A673 (cell line): ENCODE data around the gene TMSB4Y. TPM values are rescaled to one million over a fixed set of nuclear protein-coding genes. Genes with fewer than 3 reads are reported as not detected.

Source experiments
- BruUV-seq: library from RNA; stranded (reverse); fragments of 400-500 nt; replicated peaks from 2 replicates; lab custom pipeline; 2021; lab: Mats Ljungman, UMichigan
- CTCF ChIA-PET: fragments of 300-600 bp; sonication (Branson Sonifier 250); formaldehyde crosslinking; loops from one replicate; lab custom pipeline; 2022; ENCODE audit warnings: antibody characterized with exemption; lab: Charles Lee
- POLR2A ChIA-PET: fragments of 300-600 bp; sonication (Branson Sonifier 250); formaldehyde crosslinking; loops from one replicate; lab custom pipeline; 2022; ENCODE audit warnings: antibody characterized with exemption; ENCODE audit not compliant: low non-redundant PET; lab: Charles Lee
- DNase-seq: peaks from one replicate; pipeline ENCODE4 v3.0.0-alpha.2; 2015; ENCODE audit warnings: low spot score
- H3K27ac ChIP-seq: fragments of 200-600 bp; sonication (generic); 2 replicates; pipeline ENCODE4 v1.5.1; 2016; ENCODE audit warnings: mixed run types, low read depth, mild to moderate bottlenecking, mixed read lengths, antibody characterized with exemption, low read length; ENCODE audit not compliant: poor library complexity, severe bottlenecking
- H3K27me3 ChIP-seq: fragments of 200-600 bp; sonication (generic); replicated peaks from 2 replicates; pipeline ENCODE4 v1.6.1; 2017; ENCODE audit warnings: mixed run types, low read depth, mild to moderate bottlenecking, mixed read lengths, antibody characterized with exemption, low read length; ENCODE audit not compliant: insufficient read depth, poor library complexity
- H3K36me3 ChIP-seq: fragments of 200-600 bp; sonication (generic); 2 replicates; pipeline ENCODE4 v1.6.1; 2016; ENCODE audit warnings: mixed run types, mild to moderate bottlenecking, mixed read lengths, antibody characterized with exemption, low read length; ENCODE audit not compliant: insufficient read depth, poor library complexity, severe bottlenecking
- H3K4me1 ChIP-seq: fragments of 200-600 bp; sonication (generic); 2 replicates; pipeline ENCODE4 v1.6.1; 2017; ENCODE audit warnings: mixed run types, mild to moderate bottlenecking, mixed read lengths, antibody characterized with exemption, low read length; ENCODE audit not compliant: insufficient read depth, poor library complexity, severe bottlenecking
- H3K4me3 ChIP-seq: fragments of 200-600 bp; sonication (generic); 2 replicates; pipeline ENCODE4 v1.5.1; 2016; ENCODE audit warnings: low read depth, mixed run types, mild to moderate bottlenecking, mixed read lengths, low read length; ENCODE audit not compliant: poor library complexity, severe bottlenecking
- H3K9me3 ChIP-seq: fragments of 200-600 bp; sonication (generic); 2 replicates; pipeline ENCODE4 v1.6.1; 2016; ENCODE audit warnings: mixed run types, low read depth, mild to moderate bottlenecking, mixed read lengths, antibody characterized with exemption, low read length; ENCODE audit not compliant: poor library complexity, severe bottlenecking
- CTCF ChIP-seq: fragments of 300-800, 200-600 bp; sonication (generic); conservative IDR thresholded peaks from 2 replicates; pipeline ENCODE4 v1.5.1; 2017; ENCODE audit warnings: low read depth, mild to moderate bottlenecking, antibody characterized with exemption, low read length, moderate library complexity, mixed read lengths
- EZH2 ChIP-seq: fragments of 200-600 bp; sonication (generic); IDR thresholded peaks from 2 replicates; pipeline ENCODE4 v1.6.1; 2017; ENCODE audit warnings: borderline replicate concordance, low read depth, mild to moderate bottlenecking, mixed read lengths, antibody characterized with exemption, low read length; ENCODE audit not compliant: poor library complexity, severe bottlenecking
- intact Hi-C: fragments of 100-400 bp; cut with micrococcal nuclease; formaldehyde crosslinking; loops from one replicate; pipeline ENCODE4 v1.10.0; 2022; ENCODE audit not compliant: unreplicated experiment
- total RNA-seq: library from RNA; stranded (reverse); gene quantifications from 2 replicates; pipeline ENCODE4 v1.2.3, GENCODE V29; 2021

The TMSB4Y gene
- total RNA-seq, 1 experiment from 2014 or later, result not detected

- CTCF ChIA-PET, result no interaction called here
- no peaks in the 10 kb centered on the region for H3K9me3 ChIP-seq
- BruUV-seq, result no TSS peak
- POLR2A ChIA-PET, result no interaction called here
- intact Hi-C loops, result no loop called here
- H3K27me3 ChIP-seq, result no peaks in the 10 kb centered on the region
- H3K4me1 ChIP-seq, result no peaks in the 10 kb centered on the region
- H3K4me3 ChIP-seq, result no peak overlapping the region
- TF ChIP-seq EZH2, result no peak
- TF ChIP-seq CTCF, result no peak
- H3K36me3 ChIP-seq, result no peaks in the 10 kb centered on the region
- H3K27ac ChIP-seq, result no peak overlapping the region
- DNase-seq, result no peak
Measured at GRCh38 chrY:13708038-13708437, 4.3 kb downstream of the TMSB4Y start.

- TF ChIP-seq EZH2 (no peak), CTCF (no peak)
- no peaks in the 10 kb centered on the region for H3K9me3 ChIP-seq
- CTCF ChIA-PET, result no interaction called here
- no TSS peak for BruUV-seq
- H3K27me3 ChIP-seq, result no peaks in the 10 kb centered on the region
- intact Hi-C loops, result no loop called here
- H3K4me3 ChIP-seq, result no peak overlapping the region
- no peaks in the 10 kb centered on the region for H3K36me3 ChIP-seq
- H3K4me1 ChIP-seq, result no peaks in the 10 kb centered on the region
- POLR2A ChIA-PET, result no interaction called here
- H3K27ac ChIP-seq, result no peak overlapping the region
- no peak for DNase-seq
Measured at GRCh38 chrY:13718996-13719395, 15.3 kb downstream of the TMSB4Y start.

- intact Hi-C loops, result no loop called here
- TF ChIP-seq EZH2 (no peak), CTCF (no peak)
- POLR2A ChIA-PET, result no interaction called here
- Histone ChIP-seq H3K9me3 (no peaks in the 10 kb centered on the region), H3K4me3 (no peak overlapping the region), H3K27ac (no peak overlapping the region), H3K36me3 (no peaks in the 10 kb centered on the region), H3K27me3 (no peaks in the 10 kb centered on the region), H3K4me1 (no peaks in the 10 kb centered on the region)
- no peak for DNase-seq
- no TSS peak for BruUV-seq
- CTCF ChIA-PET, result no interaction called here
Measured at GRCh38 chrY:13729517-13729916, 25.8 kb downstream of the TMSB4Y start.
